Stimulated activated CD4-positive, alpha-beta T cell treated with anti-CD3 and anti-CD28 coated beads, Interleukin-12 subunit alpha, Interleukin-12 subunit beta, amount 100 ng/mL, for 48 hours (primary cell): Measurements from ENCODE around the gene AGRN.
"Not testable (repeated sequence)": the region's sequence is repeated elsewhere in the genome, so short reads cannot be mapped to it uniquely, and the experiment has no call there.

Experiments
- DNase-seq, 3 donors: peaks; one replicate each; pipeline ENCODE4 v3.0.0-alpha.2; 2020; ENCODE audit warnings: low read depth in 2 of 3, low spot score in 1 of 3

The AGRN gene

DNA sequence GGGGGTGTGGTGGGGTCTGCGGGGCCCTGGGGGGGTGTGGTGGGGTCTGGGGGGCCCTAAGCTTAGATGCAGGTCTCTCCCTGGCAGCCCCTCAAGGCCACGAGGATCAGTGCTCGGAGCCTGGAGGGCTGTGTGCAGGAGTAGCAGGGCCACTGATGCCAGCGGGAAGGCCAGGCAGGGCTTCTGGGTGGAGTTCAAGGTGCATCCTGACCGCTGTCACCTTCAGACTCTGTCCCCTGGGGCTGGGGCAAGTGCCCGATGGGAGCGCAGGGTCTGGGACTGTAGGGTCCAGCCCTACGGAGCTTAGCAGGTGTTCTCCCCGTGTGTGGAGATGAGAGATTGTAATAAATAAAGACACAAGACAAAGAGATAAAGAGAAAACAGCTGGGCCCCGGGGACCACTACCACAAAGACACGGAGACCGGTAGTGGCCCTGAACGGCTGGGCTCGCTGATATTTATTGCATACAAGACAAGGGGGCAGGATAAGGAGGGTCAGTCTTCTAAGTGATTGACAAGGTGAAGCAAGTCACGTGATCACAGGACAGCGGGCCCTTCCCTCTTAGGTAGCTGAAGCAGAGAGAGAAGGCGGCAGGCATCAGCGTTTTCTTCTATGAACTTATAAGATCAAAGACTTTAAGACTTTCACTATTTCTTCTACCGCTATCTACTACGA, 45.5 kb downstream of the AGRN start:
- DNase-seq = no peak

DNA sequence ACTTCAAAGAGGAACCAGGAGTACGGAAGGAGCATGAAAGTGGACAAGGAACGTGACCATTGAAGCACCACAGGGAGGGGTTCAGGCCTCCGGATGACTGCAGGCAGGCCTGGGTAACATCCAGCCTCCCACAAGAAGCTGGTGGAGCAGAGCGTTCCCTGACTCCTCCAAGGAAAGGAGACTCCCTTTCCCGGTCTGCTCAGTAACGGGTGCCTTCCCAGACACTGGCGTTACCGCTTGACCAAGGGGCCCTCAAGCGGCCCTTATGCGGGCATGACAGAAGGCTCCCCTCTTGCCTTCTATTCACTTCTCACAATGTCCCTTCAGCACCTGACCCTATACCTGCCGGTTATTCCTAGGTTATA, 46.0 kb downstream of the AGRN start:
- not testable (repeated sequence) for DNase-seq

DNA sequence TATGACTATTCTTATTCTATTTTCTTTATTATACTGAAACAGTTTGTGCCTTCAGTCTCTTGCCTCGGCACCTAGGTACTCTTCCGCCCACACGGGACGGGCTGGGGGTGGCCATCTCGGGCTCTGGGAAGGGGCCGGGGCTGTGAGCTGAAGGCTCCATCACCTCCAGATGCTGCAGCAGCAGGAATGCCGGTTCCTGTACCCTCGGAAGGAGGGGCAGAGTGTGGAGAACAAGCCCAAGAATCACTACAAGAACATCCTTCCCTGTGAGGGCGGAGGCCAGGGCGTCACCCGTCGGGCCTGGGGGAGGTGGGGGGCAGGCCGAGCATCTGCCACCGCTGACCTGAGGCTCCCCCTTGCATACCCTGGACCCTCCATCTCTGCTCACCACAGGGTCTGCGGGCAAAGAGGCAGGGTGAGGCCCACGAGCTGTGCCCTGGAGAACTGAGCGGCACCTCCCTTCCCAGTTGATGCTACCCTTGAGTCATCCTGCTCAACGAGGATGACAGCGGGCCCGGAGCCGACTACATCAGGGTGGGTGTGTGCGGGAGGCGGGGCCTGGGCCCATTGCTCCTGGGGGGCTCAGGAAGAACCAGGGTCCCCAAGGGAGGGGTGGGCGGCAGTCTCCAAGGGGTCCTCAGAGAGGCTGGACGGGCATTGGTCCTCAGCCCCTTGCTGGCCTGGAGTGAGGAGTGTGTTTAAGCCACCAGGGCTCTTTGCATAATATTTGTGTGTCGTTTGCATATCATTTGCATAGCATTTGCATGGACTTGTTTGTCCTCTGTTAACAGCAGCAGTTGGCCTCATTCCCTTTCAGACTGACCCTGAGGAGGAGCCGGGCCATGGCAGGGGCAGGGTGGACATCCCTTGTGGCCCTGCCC, 46.7 kb downstream of the AGRN start:
- DNase-seq = no peak

DNA sequence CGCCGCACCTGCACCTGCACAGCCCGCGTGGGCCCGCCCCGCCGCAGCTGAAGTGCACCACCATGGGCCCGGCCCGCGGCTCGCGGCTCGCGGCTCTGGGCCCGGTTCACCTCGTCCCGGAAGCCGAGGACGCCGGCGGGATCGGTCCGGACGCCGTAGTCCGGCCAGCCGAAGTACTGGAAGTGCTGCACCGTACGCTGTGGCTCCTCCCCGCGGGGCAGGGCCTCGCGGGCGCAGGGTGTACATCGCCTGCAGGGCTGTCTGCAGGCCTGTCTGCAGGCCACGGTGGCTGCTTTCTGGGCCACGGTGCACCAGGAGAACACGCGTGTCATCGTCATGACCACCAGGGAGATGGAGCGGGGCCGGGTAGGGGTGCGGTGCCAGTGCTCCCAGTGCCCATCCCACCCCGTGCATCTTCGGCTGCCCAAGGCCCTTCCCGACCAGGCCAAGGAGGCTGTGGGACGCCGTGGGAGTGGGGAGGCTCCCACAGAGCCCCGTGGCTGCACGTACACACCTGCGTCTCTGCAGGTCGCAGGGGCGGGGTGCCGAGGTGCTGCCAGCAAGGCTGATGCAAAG, 47.5 kb downstream of the AGRN start:
- DNase-seq = no peak

DNA sequence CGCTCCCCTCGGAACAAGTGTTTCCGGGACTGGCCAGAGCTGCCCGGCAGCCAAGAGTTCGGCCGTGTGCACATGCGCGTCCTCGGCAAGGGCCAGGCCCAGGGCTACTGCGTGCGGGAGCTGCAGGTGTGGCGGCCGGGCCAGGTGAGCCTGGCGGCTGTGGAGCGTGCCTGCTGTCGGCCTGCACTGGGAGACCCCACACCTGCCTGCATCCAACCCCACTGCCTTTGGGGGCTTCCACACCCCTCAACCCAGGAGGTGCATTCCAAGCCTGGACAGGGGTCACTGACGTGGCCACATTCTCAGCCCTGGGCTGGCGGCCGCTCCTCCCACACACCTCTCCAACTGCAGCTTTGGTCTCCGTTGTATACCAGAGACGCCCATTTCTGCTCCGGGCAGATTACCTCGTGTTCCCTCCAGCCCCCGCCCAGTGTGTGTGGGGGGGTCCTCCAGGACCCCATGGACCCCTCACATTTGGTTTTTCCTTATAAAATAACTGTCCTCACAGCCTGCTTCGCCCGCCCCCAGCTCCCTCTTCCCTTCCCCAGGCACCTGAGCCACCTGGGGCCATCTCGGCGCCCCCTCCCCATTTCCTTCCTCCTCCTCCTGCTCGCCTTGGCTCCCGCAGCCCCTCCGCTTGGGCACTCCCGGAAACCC, 48.1 kb downstream of the AGRN start:
- DNase-seq = no peak

DNA sequence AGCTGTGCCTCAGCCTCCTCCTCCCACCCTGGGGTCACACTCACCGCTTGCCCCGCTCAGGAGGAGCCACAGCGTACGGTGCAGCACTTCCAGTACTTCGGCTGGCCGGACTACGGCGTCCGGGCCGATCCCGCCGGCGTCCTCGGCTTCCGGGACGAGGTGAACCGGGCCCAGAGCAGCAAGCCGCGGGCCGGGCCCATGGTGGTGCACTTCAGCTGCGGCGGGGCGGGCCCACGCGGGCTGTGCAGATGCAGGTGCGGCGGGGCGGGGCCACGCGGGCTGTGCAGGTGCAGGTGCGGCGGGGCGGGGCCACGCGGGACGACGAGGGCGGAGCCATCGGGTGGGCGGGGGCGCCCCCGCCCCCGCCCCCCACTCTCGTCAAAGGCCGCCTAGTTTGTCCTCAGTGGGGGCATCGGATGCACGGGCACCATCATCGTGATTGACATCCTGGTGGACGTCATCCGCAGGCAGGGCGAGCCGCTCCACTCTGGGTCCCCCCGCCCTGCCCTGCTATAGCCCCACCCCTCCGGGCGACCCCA, 48.7 kb downstream of the AGRN start:
- no peak for DNase-seq

DNA sequence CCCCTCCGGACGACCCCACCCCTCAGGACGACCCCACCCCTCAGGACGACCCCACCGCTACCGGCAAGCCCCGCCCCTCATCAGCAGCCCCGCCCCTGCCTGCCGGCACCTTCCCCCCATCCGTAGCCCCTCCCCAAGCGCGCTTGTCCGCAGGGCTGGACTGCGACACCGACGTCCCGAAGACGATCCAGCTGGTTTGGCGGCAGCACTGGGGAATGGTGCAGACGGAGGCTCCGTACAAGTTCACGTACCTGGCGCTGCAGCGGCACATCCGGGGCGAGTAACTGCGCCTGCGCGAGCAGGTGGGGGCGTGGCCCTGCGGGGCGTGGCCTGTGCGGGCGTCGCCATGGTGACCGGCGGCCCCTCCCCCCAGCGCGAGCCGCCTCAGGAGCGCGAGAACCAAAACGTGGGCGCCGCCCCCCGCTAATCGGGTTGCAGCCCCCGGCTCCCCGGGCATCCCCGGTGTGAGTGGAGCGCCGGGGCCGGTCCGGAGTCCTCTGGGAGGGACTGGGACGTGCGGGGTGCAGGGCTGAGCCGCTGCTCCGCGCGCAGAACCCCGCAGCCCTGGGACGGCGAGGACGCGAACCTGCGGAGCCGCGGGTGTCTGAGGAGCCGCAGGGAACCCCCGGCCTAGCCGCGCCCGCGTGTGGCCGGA, 49.3 kb downstream of the AGRN start:
- peak; percentile 81 to 88 (median 82) for DNase-seq

DNA sequence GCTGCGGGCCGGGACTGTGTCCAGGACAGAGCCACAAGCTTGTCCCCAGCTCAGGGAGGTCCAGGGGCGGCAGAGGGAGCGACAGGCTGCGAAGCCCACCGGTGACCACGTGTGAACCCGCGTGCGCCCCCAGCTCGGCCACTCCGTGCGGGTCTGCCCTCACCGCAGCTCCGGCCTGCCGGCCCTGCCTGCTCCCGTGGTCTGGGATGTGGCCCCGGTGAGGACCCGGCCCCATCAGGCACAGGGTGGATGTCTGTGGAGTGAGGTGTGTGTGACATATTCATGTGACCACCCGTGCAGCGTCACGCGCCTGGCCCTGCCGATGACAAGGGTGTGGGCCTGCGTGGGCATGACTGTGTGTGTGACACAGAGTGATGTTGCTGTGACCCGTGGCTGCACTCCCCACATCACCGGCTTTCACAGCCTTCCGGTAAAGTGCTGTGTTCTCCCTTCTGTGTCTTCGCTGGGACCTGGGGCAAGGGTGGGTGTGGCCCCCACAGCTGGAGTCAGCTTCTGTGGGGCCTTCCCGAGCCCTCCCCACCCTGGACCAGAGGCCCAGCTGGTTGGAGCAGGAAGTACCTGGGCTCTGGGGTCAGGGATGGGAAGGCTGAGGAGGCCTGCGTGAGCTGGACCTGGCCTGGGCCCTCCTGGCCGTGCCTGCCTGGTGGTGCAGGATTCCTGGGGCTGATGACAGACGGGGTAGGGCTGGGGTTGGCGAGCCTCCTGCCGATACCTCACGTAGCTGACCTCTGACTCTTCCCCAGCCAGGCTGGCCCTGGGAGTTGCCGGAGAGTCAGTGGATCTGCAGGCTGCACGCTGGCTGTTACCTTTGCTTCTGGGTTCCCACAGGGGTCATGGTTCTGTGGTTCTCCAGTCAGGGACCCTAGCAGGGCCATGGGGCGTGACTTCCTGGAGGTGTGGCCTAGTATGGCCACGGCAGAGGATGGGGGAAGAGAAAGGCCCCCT, 50.1 kb downstream of the AGRN start:
- DNase-seq = peak in 1 of 3 donors; percentile 7

DNA sequence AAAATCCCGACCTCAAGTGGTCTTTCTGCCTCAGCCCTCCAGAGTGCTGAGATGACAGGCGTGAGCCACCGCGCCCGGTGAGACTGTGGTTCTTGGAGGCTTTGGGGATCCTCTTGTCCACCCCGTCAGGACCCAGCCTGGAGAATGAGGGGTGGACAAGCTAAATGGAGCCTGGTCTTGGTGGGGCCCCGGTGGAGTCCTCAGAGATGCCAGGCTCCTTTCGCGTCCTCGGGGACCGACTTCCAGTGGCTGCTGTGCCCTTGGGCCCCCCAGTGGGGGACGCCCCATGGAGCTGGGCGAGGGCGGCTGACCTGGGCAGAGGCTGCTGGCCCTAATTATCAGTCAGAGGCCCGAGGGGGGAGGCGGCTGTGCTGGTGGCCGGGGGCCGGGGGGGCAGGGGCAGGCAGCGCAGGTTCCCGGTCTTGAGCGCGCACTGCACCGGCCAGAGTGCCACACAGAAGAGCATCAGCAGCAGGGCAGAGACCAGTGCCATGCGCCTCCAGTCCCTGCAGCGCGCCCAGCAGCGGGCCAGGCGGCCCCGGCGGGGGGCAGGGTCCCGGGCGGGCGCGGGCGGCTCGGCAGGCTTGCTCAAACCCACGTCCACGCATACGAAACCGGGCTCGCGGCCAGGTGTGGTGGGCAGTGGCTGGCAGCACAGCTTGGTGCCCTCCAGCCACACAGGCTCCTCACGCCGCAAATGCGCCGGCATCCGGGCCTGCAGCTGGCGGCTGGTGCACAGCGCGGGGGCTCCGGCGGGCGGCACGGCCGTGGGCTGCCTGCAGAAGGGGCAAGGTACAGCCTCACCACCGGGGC, 51.8 kb downstream of the AGRN start:
- DNase-seq = no peak

DNA sequence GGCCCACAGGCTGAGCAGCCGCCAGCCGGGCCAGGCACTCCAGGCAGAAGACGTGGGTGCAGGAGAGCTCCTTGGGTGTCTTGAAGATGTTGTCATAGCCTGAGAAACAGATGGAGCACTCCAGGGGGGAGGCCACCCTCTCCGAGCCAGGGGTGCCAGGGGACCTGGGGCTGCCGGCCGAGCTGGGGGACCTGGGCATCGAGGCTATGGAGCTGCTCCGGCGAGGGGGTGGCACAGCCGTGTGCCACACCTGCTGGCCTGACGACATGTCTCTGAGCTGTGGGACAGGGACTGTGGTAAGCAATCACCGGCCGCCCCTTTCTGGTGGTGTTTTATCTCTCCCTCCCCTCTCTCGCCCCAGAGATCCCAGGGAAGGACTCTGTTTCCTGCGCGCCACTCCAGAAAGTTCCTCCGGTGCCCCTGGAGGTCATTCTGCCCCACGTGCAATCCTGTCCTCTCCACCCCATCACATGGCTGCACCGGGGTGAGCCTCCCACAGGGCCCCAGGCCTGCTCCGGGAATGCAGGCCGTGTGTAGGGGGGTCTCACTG, 52.5 kb downstream of the AGRN start:
- DNase-seq = no peak

DNA sequence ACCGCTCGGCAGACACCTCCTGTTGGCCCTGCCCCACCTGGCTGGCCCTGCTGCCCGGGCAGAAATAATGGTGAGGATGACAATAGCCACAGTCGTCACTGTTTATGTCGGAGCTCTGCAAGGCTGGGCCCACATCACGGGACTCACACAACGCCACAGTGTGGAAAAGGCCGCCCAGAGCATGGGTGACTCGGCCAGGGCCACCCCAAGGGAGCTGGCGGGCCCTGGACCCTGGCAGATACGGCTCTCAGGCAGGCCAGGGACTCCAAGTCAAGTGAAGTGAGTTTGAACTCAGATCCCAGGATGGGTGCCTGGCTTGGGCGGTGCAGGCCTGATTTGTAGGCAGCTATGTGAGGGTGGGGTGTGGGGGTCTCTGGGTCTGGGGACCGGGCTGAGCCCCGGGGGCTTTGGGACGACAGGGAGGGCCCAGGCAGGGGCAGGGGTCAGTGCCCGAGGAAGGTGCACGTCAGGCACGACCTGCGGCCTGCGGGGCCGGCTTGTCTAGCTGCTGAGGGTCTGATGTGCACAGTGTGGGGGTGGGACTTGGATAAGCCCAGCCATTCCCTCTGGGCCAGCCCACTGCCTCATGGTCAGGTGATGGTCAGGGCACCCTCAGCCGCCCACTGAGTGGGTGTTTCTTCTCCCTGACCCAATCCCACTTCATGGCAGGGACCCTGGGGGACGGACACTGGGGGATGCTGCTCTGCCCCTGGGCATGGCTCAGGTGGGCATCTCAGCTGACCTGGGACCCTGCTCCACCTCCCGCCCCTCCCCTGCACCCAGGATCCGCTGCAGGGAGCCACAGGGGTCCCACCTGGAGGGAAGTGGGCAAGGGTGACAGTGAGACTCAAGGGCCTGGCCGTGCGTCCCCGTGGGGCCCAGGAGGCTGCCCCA, 53.2 kb downstream of the AGRN start:
- no peak for DNase-seq

DNA sequence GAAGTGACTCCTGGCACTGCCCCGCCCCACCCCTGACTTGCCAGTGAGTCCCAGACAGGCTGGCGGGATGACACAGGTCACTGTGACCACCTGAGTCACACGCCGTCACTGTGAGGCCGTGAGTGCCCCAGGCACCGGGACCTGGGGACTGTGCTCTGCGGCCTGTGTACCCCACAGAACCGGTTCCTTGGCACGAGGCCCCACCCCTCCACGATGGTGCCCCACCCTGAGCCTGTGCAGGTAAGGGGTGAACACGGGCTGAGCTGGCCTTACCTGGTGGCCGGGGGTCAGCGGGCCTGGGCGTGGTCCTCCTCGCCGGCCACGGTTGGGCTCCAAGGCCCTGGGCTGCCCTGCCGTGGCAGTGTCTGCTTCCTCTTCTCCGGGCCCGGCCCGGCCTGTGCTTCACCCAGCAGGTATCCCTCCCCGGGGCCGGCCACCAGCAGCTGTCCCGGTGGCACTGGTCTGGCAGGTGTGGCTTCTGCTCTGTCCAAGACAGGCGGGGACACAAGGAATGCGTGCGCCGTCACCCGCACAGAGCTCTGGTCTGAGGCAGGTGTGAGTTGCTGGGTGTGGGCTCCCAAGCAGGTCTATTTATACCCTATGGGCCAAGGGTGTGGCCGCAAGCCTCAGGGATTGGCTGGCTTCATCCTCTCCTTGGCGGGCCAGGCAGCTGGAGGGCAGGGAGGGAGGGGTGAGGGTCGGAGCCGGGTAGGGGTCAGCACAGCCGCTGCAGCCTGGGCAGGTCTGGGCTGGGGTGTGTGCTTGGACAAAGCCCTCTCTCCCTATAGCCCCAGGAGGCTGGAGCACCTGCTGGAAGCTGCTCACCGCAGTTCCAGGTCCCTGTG, 54.0 kb downstream of the AGRN start, which contains the start of gene RNF223:
RNF223 (minus strand) TSS at position 564 of the 845 bp plus-strand sequence. CDS start 1,740 bp downstream, outside the sequence.
- no peak for DNase-seq

DNA sequence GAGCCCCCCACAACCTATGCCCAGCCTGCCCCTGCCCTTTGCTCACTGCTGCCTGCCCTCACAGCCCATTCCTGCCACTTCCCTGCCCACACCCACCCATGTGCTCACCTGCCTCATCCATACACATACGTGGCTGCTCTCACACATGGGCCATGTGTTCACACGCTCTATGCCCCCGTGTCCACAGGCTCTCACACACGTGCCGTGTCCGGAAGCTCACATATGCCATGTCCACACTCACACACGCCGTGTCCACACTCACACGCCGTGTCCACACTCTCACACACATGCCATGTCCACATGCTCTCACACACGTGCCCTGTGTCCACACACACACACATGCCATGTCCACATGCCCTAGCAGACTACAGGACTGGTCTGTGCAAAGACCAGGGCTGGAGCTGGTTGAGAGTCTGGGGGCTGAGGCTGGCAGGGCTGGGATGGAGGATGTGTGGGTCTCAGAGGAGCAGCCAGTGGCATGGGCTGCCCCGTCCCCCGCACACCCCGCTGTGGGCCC, 54.8 kb downstream of the AGRN start:
- DNase-seq = no peak

DNA sequence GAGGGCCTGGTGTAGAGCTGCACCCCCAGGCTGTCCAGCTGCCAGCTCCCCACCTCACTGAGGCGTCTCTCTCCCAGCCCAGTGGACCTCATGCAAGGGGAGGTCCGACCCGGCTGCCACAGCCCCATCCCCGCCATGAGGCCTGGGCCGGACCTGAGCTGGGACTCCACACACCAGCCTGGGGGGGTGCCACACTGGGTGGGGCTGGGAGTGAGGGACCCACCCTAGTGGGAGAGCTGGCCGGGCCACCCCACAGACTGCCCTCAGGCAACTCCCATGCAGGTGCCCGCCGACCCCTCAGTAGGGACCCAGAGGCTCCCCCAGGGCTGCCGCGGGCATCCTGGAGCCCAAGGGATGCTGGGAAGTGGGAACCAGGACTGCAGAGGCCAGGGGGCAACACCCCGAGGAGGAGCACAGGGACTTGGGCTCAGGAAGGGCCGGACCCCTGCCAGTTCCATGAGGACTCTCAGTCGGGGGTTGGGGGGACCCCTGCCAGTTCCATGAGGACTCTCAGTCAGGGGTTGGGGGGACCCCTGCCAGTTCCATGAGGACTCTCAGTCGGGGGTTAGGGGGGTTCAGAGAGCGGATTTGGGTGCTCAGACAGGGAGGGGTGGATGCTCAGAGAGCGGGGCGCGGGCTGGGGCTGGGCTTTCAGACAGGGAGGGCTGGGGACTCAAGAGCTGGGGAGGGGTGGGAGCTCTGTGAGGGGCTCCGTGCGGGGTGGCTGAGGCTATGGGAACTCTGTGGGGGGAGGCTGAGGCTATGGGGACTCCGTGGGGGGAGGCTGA, 55.4 kb downstream of the AGRN start:
- DNase-seq = no peak

DNA sequence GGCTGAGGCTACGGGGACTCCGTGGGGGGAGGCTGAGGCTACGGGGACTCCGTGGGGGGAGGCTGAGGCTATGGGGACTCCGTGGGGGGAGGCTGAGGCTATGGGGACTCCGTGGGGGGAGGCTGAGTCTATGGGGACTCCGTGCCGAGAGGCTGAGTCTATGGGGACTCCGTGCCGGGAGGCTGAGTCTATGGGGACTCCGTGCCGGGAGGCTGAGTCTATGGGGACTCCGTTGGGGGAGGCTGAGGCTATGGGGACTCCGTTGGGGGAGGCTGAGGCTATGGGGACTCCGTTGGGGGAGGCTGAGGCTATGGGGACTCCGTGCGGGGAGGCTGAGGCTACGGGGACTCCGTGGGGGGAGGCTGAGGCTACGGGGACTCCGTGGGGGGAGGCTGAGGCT, 57.5 kb downstream of the AGRN start:
- not testable (repeated sequence) for DNase-seq
